ENCODE measurements around the gene PRPSAP1.

Gene PRPSAP1

DNA sequence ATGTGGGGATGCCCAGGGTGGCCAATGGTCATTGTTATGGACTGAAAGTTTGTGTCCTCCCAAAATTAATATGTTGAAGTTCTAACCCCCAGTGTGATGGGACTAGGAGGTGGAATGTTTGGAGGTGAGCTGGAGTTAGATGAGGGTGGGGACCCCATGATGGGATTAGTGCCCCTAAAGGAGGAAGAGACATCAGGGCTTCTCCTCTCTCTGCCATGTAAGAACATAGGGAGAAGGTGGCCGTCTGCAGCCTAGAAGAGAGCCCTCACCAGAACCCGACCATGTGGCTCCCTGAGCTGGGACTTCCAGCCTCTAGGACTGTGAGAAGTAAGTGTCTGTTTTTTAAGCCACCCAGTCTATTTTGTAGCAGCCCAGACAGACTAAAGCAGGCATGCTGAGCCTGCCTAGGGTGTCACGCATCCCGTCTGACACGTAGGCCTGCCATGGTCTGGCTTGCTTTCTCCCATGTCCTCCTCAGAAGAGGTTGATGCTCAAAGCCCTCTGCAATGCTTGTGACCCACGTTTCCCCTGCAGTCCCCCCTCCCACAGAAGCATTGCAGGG, 4.0 kb upstream of the PRPSAP1 start:
- peaks cover 19% of the 10 kb centered on the region for H3K4me1 ChIP-seq (ENCODE audit: insufficient read depth, poor library complexity, severe bottlenecking)
- no peak for ATAC-seq (ENCODE audit: low read depth)
- H3K27me3 ChIP-seq (ENCODE audit: insufficient read depth, poor library complexity, severe bottlenecking): no peaks in the 10 kb centered on the region
- no peaks in the 10 kb centered on the region for H3K9me3 ChIP-seq (ENCODE audit: severe bottlenecking)
- TF ChIP-seq, protein P1, sequence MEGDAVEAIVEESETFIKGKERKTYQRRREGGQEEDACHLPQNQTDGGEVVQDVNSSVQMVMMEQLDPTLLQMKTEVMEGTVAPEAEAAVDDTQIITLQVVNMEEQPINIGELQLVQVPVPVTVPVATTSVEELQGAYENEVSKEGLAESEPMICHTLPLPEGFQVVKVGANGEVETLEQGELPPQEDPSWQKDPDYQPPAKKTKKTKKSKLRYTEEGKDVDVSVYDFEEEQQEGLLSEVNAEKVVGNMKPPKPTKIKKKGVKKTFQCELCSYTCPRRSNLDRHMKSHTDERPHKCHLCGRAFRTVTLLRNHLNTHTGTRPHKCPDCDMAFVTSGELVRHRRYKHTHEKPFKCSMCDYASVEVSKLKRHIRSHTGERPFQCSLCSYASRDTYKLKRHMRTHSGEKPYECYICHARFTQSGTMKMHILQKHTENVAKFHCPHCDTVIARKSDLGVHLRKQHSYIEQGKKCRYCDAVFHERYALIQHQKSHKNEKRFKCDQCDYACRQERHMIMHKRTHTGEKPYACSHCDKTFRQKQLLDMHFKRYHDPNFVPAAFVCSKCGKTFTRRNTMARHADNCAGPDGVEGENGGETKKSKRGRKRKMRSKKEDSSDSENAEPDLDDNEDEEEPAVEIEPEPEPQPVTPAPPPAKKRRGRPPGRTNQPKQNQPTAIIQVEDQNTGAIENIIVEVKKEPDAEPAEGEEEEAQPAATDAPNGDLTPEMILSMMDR (IDR thresholded peaks at IDR 0.05; ENCODE audit: poor library complexity, severe bottlenecking): no peak
- no peak overlapping the region for H3K27ac ChIP-seq (ENCODE audit: poor library complexity, severe bottlenecking)
- no peak overlapping the region for H3K4me3 ChIP-seq (ENCODE audit: severe bottlenecking)
- no peaks in the 10 kb centered on the region for H3K36me3 ChIP-seq (ENCODE audit: low read depth)
- DNase-seq (ENCODE audit: low spot score): peak; percentile 16

DNA sequence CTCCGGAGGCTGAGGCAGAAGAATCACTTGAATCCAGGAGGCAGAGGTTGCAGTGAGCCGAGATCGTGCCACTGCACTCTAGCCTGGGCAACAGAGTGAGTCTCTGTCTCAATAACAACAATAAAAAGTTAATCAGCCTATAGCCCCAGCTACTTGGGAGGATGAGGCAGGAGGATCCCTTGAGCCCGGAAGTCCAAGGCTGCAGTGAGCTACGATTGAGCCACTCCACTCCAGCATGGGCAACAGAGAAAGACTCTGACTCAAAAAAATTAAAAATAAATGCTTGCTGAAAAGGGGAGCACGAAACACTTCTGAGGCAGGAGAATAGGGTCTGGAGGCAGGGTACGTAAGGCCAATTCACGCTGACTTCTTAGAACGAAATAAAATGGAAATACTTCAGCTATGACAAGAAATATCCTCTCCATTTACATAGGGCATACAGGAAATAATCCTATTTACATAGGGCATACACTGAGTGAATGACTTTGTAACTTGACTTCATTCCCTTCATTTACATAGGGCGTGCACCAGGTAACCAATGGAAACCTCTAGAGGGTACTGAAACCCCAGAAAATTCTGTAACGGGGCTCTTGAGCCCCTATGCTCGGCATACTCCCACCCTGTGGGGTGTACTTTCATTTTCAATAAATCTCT, 3.2 kb upstream of the PRPSAP1 start:
- Histone ChIP-seq H3K36me3 (ENCODE audit: low read depth) (no peaks in the 10 kb centered on the region), H3K9me3 (ENCODE audit: severe bottlenecking) (no peaks in the 10 kb centered on the region), H3K4me1 (ENCODE audit: insufficient read depth, poor library complexity, severe bottlenecking) (peaks cover 17% of the 10 kb centered on the region), H3K4me3 (ENCODE audit: severe bottlenecking) (no peak overlapping the region), H3K27me3 (ENCODE audit: insufficient read depth, poor library complexity, severe bottlenecking) (no peaks in the 10 kb centered on the region), H3K27ac (ENCODE audit: poor library complexity, severe bottlenecking) (no peak overlapping the region)
- TF ChIP-seq, protein P1 (IDR thresholded peaks at IDR 0.05; ENCODE audit: poor library complexity, severe bottlenecking): no peak
- DNase-seq (ENCODE audit: low spot score): peak; percentile 6
- no peak for ATAC-seq (ENCODE audit: low read depth)

DNA sequence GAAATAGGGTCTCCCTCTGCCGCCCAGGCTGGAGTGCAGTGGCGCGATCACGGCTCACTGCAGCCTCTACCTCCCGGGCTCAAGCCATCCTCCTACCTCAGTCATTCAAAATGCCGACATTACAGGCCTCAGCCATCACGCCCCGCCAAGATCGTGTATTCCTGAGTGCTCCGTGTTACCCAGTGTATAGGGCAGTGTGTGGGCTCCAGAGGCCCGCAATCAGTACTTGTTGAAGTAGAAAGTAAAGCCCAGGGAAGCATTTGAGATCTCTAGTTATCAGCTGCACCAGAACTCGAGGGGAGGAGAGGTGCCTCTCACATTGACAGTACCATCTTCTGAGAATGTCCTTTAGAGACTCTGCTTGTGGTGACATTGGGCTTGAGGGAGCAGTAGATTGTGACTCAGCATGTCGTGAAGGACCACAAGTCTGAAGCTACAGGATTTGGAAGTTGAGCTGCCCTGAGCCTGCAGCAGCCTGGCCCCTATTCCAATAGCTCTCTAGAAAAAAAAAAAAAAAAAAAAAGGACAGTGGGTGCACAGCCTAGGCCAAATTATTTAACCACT, 1.1 kb upstream of the PRPSAP1 start:
- TF ChIP-seq, protein P1 (IDR thresholded peaks at IDR 0.05; ENCODE audit: poor library complexity, severe bottlenecking): no peak
- H3K4me1 ChIP-seq (ENCODE audit: insufficient read depth, poor library complexity, severe bottlenecking): peaks cover 10% of the 10 kb centered on the region
- no peak overlapping the region for H3K4me3 ChIP-seq (ENCODE audit: severe bottlenecking)
- H3K36me3 ChIP-seq (ENCODE audit: low read depth): peaks cover 5% of the 10 kb centered on the region; the same call in 1 of the 2 replicates
- peak; percentile 29 for DNase-seq (ENCODE audit: low spot score)
- ATAC-seq (ENCODE audit: low read depth): no peak
- H3K27me3 ChIP-seq (ENCODE audit: insufficient read depth, poor library complexity, severe bottlenecking): no peaks in the 10 kb centered on the region
- no peaks in the 10 kb centered on the region for H3K9me3 ChIP-seq (ENCODE audit: severe bottlenecking)
- H3K27ac ChIP-seq (ENCODE audit: poor library complexity, severe bottlenecking): peak overlapping the region; percentile 67

DNA sequence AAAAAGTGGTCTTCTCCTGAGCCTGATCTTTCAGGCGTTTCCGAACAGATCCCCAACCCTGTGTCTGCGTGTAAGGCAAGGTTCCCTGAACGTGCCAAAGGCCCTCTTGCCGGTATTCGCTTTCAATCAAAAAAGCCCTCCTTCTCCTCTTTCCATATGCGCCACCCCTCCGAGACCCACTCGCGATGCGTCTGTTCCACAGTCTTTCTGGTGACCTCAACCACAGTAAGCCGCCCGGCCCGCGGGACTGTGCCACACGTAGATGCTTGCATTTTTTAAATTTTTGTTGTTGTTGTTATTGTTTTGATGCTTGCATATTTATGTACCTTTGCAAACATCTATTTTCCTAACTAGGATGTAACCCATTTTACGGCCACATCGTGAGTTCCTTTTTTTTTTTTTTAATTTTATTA, 607 bp upstream of the PRPSAP1 start:
- DNase-seq (ENCODE audit: low spot score) (peak; percentile 56), ATAC-seq (ENCODE audit: low read depth) (no peak; the same call in 2 of the 3 replicates)
- Histone ChIP-seq H3K4me3 (ENCODE audit: severe bottlenecking) (peak overlapping the region; percentile 74), H3K36me3 (ENCODE audit: low read depth) (peaks cover 5% of the 10 kb centered on the region; the same call in 1 of the 2 replicates), H3K27ac (ENCODE audit: poor library complexity, severe bottlenecking) (peak overlapping the region; percentile 67), H3K4me1 (ENCODE audit: insufficient read depth, poor library complexity, severe bottlenecking) (peaks cover 10% of the 10 kb centered on the region), H3K9me3 (ENCODE audit: severe bottlenecking) (no peaks in the 10 kb centered on the region), H3K27me3 (ENCODE audit: insufficient read depth, poor library complexity, severe bottlenecking) (no peaks in the 10 kb centered on the region)
- TF ChIP-seq, protein P1 (IDR thresholded peaks at IDR 0.05; ENCODE audit: poor library complexity, severe bottlenecking): no peak
